GM23338 (cell line): ENCODE data around the gene GHR. TPM values are rescaled to one million over a fixed set of nuclear protein-coding genes. Genes with fewer than 3 reads are reported as not detected.

ENCODE experiments used
- ATAC-seq: fragments of 200-7000 bp; cut with Tn5 transposase; 3 replicates; pipeline ENCODE4 v1.9.1; 2020
- DNase-seq: peaks from one replicate; pipeline ENCODE4 v3.0.0-alpha.2; 2015; ENCODE audit warnings: low spot score
- H2AFZ ChIP-seq: fragments of 200-600 bp; sonication (generic); 2 replicates; pipeline ENCODE4 v1.8.0; 2016; ENCODE audit warnings: antibody characterized with exemption, mild to moderate bottlenecking, moderate library complexity
- H3F3A ChIP-seq: fragments of 200-600 bp; sonication (generic); replicated peaks from 2 replicates; pipeline ENCODE4 v1.8.0; 2017; ENCODE audit warnings: antibody characterized with exemption, mixed run types, low read depth
- H3K27ac ChIP-seq: fragments of 200-600 bp; sonication (generic); 2 replicates; pipeline ENCODE4 v1.6.1; 2016; ENCODE audit warnings: low read depth
- H3K27me3 ChIP-seq: fragments of 200-600 bp; sonication (generic); 2 replicates; pipeline ENCODE4 v1.8.0; 2016; ENCODE audit warnings: mild to moderate bottlenecking, mixed run types, moderate library complexity; ENCODE audit not compliant: insufficient read depth
- H3K36me3 ChIP-seq: fragments of 200-600 bp; sonication (generic); 2 replicates; pipeline ENCODE4 v1.8.0; 2016; ENCODE audit warnings: mild to moderate bottlenecking; ENCODE audit not compliant: insufficient read depth
- H3K4me1 ChIP-seq: fragments of 200-600 bp; sonication (generic); 2 replicates; pipeline ENCODE4 v1.8.0; 2016; ENCODE audit warnings: mild to moderate bottlenecking, moderate library complexity; ENCODE audit not compliant: insufficient read depth
- H3K4me2 ChIP-seq: fragments of 200-600 bp; sonication (generic); 2 replicates; pipeline ENCODE4 v1.7.1; 2017; ENCODE audit warnings: mixed run types
- H3K4me3 ChIP-seq: fragments of 200-600 bp; sonication (generic); 2 replicates; pipeline ENCODE4 v1.6.1; 2016; ENCODE audit warnings: mixed run types
- H3K79me2 ChIP-seq: fragments of 200-600 bp; sonication (generic); replicated peaks from 2 replicates; pipeline ENCODE4 v1.8.0; 2017; ENCODE audit warnings: mild to moderate bottlenecking; ENCODE audit not compliant: insufficient read depth
- H3K9me2 ChIP-seq: fragments of 200-600 bp; sonication (generic); 2 replicates; pipeline ENCODE4 v1.8.0; 2017; ENCODE audit not compliant: insufficient read depth
- H4K20me1 ChIP-seq: fragments of 200-600 bp; sonication (generic); replicated peaks from 2 replicates; pipeline ENCODE4 v1.8.0; 2017; ENCODE audit warnings: mild to moderate bottlenecking; ENCODE audit not compliant: insufficient read depth
- H3K27ac Mint-ChIP-seq: 2 replicates; pipeline ENCODE4 v1.8.0; 2020; ENCODE audit warnings: inconsistent platforms, mild to moderate bottlenecking, moderate library complexity, mixed read lengths
- H3K27me3 Mint-ChIP-seq: 3 replicates; pipeline ENCODE4 v1.8.0; 2022; ENCODE audit warnings: low read depth, mild to moderate bottlenecking, moderate library complexity, mixed read lengths, inconsistent platforms; ENCODE audit not compliant: insufficient read depth, poor library complexity
- H3K36me3 Mint-ChIP-seq: 3 replicates; pipeline ENCODE4 v1.8.0; 2021; ENCODE audit warnings: low read depth, mild to moderate bottlenecking, inconsistent platforms, moderate library complexity, mixed read lengths
- H3K4me1 Mint-ChIP-seq: 3 replicates; pipeline ENCODE4 v1.8.0; 2020; ENCODE audit warnings: mild to moderate bottlenecking, inconsistent platforms, mixed read lengths
- H3K4me3 Mint-ChIP-seq: 3 replicates; pipeline ENCODE4 v1.8.0; 2021; ENCODE audit warnings: moderate library complexity, mild to moderate bottlenecking, inconsistent platforms, mixed read lengths
- H3K9me3 Mint-ChIP-seq: 3 replicates; pipeline ENCODE4 v1.8.0; 2020; ENCODE audit warnings: moderate library complexity, mild to moderate bottlenecking, inconsistent platforms, mixed read lengths
- CREB1 ChIP-seq: fragments of 250-450 bp; sonication (Bioruptor Pico); IDR thresholded peaks from 2 replicates; pipeline ENCODE4 v1.5.0; 2020; ENCODE audit warnings: low read depth, mild to moderate bottlenecking, moderate library complexity
- CTCF ChIP-seq, 2 experiments: fragments of 200-600 bp in 1 of 2; sonication (generic) in 1 of 2; conservative IDR thresholded peaks; 2 replicates each; pipeline versions ENCODE4 v1.5.1 to v1.6.1; 2016 to 2017; ENCODE audit warnings: antibody characterized with exemption in 2 of 2, low read depth in 2 of 2, mild to moderate bottlenecking in 2 of 2, moderate library complexity in 1 of 2
- ETS1 ChIP-seq: IDR thresholded peaks from 2 replicates; pipeline ENCODE4 v1.6.1; 2016; ENCODE audit warnings: antibody characterized with exemption
- EZH2 ChIP-seq: fragments of 200-600 bp; sonication (generic); IDR thresholded peaks from one replicate; pipeline ENCODE4 v1.8.0; 2017; ENCODE audit warnings: antibody characterized with exemption, mild to moderate bottlenecking, low read depth; ENCODE audit not compliant: unreplicated experiment
- JUNB ChIP-seq: IDR thresholded peaks from one replicate; pipeline ENCODE4 v1.6.1; 2016; ENCODE audit warnings: antibody characterized with exemption; ENCODE audit not compliant: unreplicated experiment
- POLR2AphosphoS5 ChIP-seq: IDR thresholded peaks from 2 replicates; pipeline ENCODE4 v1.6.1; 2016; ENCODE audit warnings: antibody characterized with exemption, low read depth
- REST ChIP-seq: IDR thresholded peaks from one replicate; pipeline ENCODE4 v1.6.1; 2018; ENCODE audit warnings: antibody characterized with exemption; ENCODE audit not compliant: unreplicated experiment
- STAT1 ChIP-seq: IDR thresholded peaks from one replicate; pipeline ENCODE4 v1.6.1; 2016; ENCODE audit warnings: antibody characterized with exemption; ENCODE audit not compliant: unreplicated experiment
- ZNF114 ChIP-seq: fragments of 250-450 bp; sonication (Bioruptor Pico); IDR thresholded peaks from 2 replicates; pipeline ENCODE4 v1.5.0; 2020; ENCODE audit warnings: mild to moderate bottlenecking, moderate library complexity
- ZNF331 ChIP-seq: fragments of 250-450 bp; sonication (Bioruptor Pico); IDR thresholded peaks from 2 replicates; pipeline ENCODE4 v1.5.0; 2020; ENCODE audit warnings: low read depth, mild to moderate bottlenecking, moderate library complexity
- polyA plus RNA-seq: library from polyadenylated mRNA; unstranded; fragments of >200 nt; fragmentation: Nextera tagmentation; extraction: Ambion mirVana; gene quantifications from 2 replicates; pipeline ENCODE4 v1.2.1, GENCODE V29; 2016
- total RNA-seq: library from RNA; depleted of rRNA; stranded (reverse); fragments of >200 nt; shearing (Covaris generic); gene quantifications from 2 replicates; pipeline ENCODE4 v1.2.3, GENCODE V29; 2014

The GHR gene
- total and polyA plus RNA-seq, 2 experiments from 2014 or later, result 0.21 to 1.9 TPM

GRCh38 chr5:42500003-42500599, 76.9 kb downstream of the GHR start:
- Histone ChIP-seq H3K4me1 (peaks cover 25% of the 10 kb centered on the region), H3K4me2 (no peak overlapping the region), H3K36me3 (no peaks in the 10 kb centered on the region), H3F3A (no peaks in the 10 kb centered on the region), H2AFZ (no peak overlapping the region), H4K20me1 (no peaks in the 10 kb centered on the region), H3K27ac (no peak overlapping the region), H3K4me3 (no peak overlapping the region), H3K27me3 (no peaks in the 10 kb centered on the region), H3K9me2 (peaks cover 8% of the 10 kb centered on the region), H3K79me2 (no peaks in the 10 kb centered on the region)
- DNase-seq, result no peak
- no peak for ATAC-seq
- Mint-ChIP-seq H3K9me3 (peaks cover 23% of the 10 kb centered on the region; the same call in 2 of the 3 replicates), H3K27me3 (peaks cover 2% of the 10 kb centered on the region), H3K4me1 (peaks cover 24% of the 10 kb centered on the region), H3K4me3 (no peak overlapping the region), H3K36me3 (no peaks in the 10 kb centered on the region), H3K27ac (no peak overlapping the region)
- TF ChIP-seq JUNB (no peak), REST (no peak), CREB1 (CRISPR knock-in tag) (no peak), STAT1 (no peak), EZH2 (no peak), ETS1 (no peak), POLR2AphosphoS5 (no peak), ZNF331 (CRISPR knock-in tag) (no peak), ZNF114 (CRISPR knock-in tag) (no peak)

- ATAC-seq (no peak), DNase-seq (no peak)
- Histone ChIP-seq H3F3A (no peaks in the 10 kb centered on the region), H3K4me1 (peaks cover 10% of the 10 kb centered on the region), H2AFZ (no peak overlapping the region), H3K79me2 (no peaks in the 10 kb centered on the region), H3K27me3 (no peaks in the 10 kb centered on the region), H3K36me3 (no peaks in the 10 kb centered on the region), H3K27ac (no peak overlapping the region), H3K4me2 (no peak overlapping the region), H3K4me3 (no peak overlapping the region), H3K9me2 (peaks cover 11% of the 10 kb centered on the region; the same call in 1 of the 2 replicates), H4K20me1 (no peaks in the 10 kb centered on the region)
- Mint-ChIP-seq H3K27ac (no peak overlapping the region), H3K27me3 (peaks cover 2% of the 10 kb centered on the region), H3K36me3 (no peaks in the 10 kb centered on the region), H3K9me3 (peaks cover 22% of the 10 kb centered on the region; the same call in 2 of the 3 replicates), H3K4me1 (peaks cover 12% of the 10 kb centered on the region), H3K4me3 (no peak overlapping the region)
- TF ChIP-seq CTCF (conservative IDR thresholded peaks at IDR 0.05; ENCODE audit: low read depth in 2 of 2) (no peak), JUNB (no peak), EZH2 (no peak), REST (no peak)
These were observed 79.6 kb downstream of the GHR start for GRCh38 chr5:42502613-42503470.
